K562 (cell line): ENCODE data around the gene KRABD2.

ENCODE experiments used
- ATAC-seq: fragments of 200-7000 bp; cut with Tn5 transposase; 3 replicates; pipeline ENCODE4 v1.9.1; 2020; ENCODE audit warnings: moderate library complexity
- BruUV-seq: library from RNA; stranded (reverse); fragments of 400-500 nt; replicated peaks from 2 replicates; lab custom pipeline; 2021; lab: Mats Ljungman, UMichigan
- CTCF ChIA-PET: fragments of 300-600 bp; formaldehyde crosslinking; extraction: SDS; loops from one replicate; lab custom pipeline; 2021; ENCODE audit warnings: low intra/inter-chr PET ratio; lab: Yijun Ruan, JAX
- POLR2A ChIA-PET: fragments of 300-600, 350-650 bp; sonication (Branson Sonifier 250); formaldehyde crosslinking; extraction: SDS; loops from one replicate; lab custom pipeline; 2021; ENCODE audit warnings: antibody characterized with exemption, inconsistent platforms; lab: Yijun Ruan, JAX
- DNase-seq, 4 experiments: peaks; one replicate each; pipeline versions ENCODE4 v3.0.0 to v3.0.0-alpha.2; 2011 to 2018; ENCODE audit warnings: low spot score in 3 of 4, mixed read lengths in 3 of 4; ENCODE audit errors: extremely low read depth in 1 of 4
- FAIRE-seq: peaks from 2 replicates; lab custom pipeline; 2011; peaks lifted over from hg19 to GRCh38; lab: Jason Lieb, UNC
- H2AFZ ChIP-seq: 2 replicates; pipeline ENCODE4 v1.6.0; 2011; ENCODE audit warnings: low read depth, low read length, control low read depth, inconsistent platforms
- H3K27ac ChIP-seq: fragments of 200-600 bp; 3 replicates; pipeline ENCODE4 v1.8.0; 2011; ENCODE audit warnings: low read depth, mild to moderate bottlenecking, control low read depth, inconsistent platforms, low read length, moderate library complexity, mixed read lengths; ENCODE audit errors: extremely low read depth
- H3K27me3 ChIP-seq, 2 experiments: fragments of 300-600 bp in 1 of 2; 2 replicates in 1 of 2; 3 replicates in 1 of 2; pipeline versions ENCODE4 v1.6.0 to v1.8.0; 2011; ENCODE audit warnings: inconsistent platforms in 2 of 2, low read length in 2 of 2, mild to moderate bottlenecking in 1 of 2, mixed read lengths in 1 of 2, moderate library complexity in 1 of 2; ENCODE audit not compliant: control insufficient read depth in 2 of 2, insufficient read depth in 2 of 2
- H3K36me3 ChIP-seq: fragments of 300-600 bp; 3 replicates; pipeline ENCODE4 v1.8.0; 2011; ENCODE audit warnings: mild to moderate bottlenecking, low read length, inconsistent platforms; ENCODE audit not compliant: control insufficient read depth, insufficient read depth
- H3K4me1 ChIP-seq, 2 experiments: fragments of 200-600 bp in 1 of 2; replicated peaks in 1 of 2; 2 replicates in 1 of 2; 3 replicates in 1 of 2; pipeline versions ENCODE4 v1.5.1 to v1.8.0; 2011; ENCODE audit warnings: inconsistent platforms in 2 of 2, low read length in 2 of 2, mild to moderate bottlenecking in 1 of 2, mixed read lengths in 1 of 2, moderate library complexity in 1 of 2; ENCODE audit not compliant: control insufficient read depth in 2 of 2, insufficient read depth in 2 of 2
- H3K4me2 ChIP-seq: 2 replicates; pipeline ENCODE4 v1.6.1; 2011; ENCODE audit warnings: low read length, control low read depth, inconsistent platforms, mixed read lengths; ENCODE audit not compliant: insufficient read depth
- H3K4me3 ChIP-seq: fragments of 200-600 bp; sonication (generic), shearing (Covaris generic); 2 replicates; pipeline ENCODE4 v1.5.1; 2016; ENCODE audit warnings: control low read depth, inconsistent platforms
- H3K79me2 ChIP-seq: fragments of 200-600 bp; 3 replicates; pipeline ENCODE4 v1.8.0; 2011; ENCODE audit warnings: low read length, inconsistent platforms; ENCODE audit not compliant: control insufficient read depth, insufficient read depth
- H3K9ac ChIP-seq, 2 experiments: 2 replicates each; pipeline versions ENCODE4 v1.6.0 to v1.6.1; 2011; ENCODE audit warnings: low read depth in 2 of 2, low read length in 2 of 2, control low read depth in 1 of 2, inconsistent platforms in 1 of 2, mild to moderate bottlenecking in 1 of 2, mixed read lengths in 1 of 2; ENCODE audit not compliant: insufficient read depth in 1 of 2
- H3K9me1 ChIP-seq: one replicate; pipeline ENCODE4 v1.6.0; 2011; ENCODE audit warnings: inconsistent platforms, mild to moderate bottlenecking, low read length, moderate library complexity; ENCODE audit not compliant: control insufficient read depth, insufficient read depth
- H3K9me3 ChIP-seq: replicated peaks from 2 replicates; pipeline ENCODE4 v1.5.1; 2011; ENCODE audit warnings: low read depth, low read length, inconsistent platforms; ENCODE audit not compliant: control insufficient read depth, insufficient read depth
- H4K20me1 ChIP-seq: replicated peaks from 2 replicates; pipeline ENCODE4 v1.6.1; 2011; ENCODE audit warnings: low read length, inconsistent platforms, mixed read lengths; ENCODE audit not compliant: control insufficient read depth, insufficient read depth
- BDP1 ChIP-seq: IDR thresholded peaks from 3 replicates; pipeline ENCODE4 v1.6.1; 2011; ENCODE audit not compliant: insufficient read length, insufficient read depth
- DIDO1 ChIP-seq: fragments of 450-650 bp; IDR thresholded peaks from 2 replicates; pipeline ENCODE4 v1.6.1; 2016; ENCODE audit warnings: low read depth, missing biosample characterization, missing genetic modification characterization
- HDAC8 ChIP-seq: fragments of 450-650 bp; IDR thresholded peaks from 2 replicates; pipeline ENCODE4 v1.6.1; 2016; ENCODE audit warnings: mild to moderate bottlenecking, missing genetic modification characterization, moderate library complexity, missing compliant biosample characterization
- L3MBTL2 ChIP-seq: fragments of 450-650 bp; IDR thresholded peaks from 2 replicates; pipeline ENCODE4 v1.6.1; 2016; ENCODE audit warnings: mild to moderate bottlenecking, moderate library complexity
- NONO ChIP-seq, 2 experiments: fragments of 200-400 bp in 1 of 2; fragments of 450-650 bp in 1 of 2; formaldehyde crosslinking in 1 of 2; IDR thresholded peaks; 2 replicates each; pipeline ENCODE4 v1.6.1; 2017; ENCODE audit warnings: low read depth in 2 of 2, mild to moderate bottlenecking in 2 of 2, moderate library complexity in 2 of 2, low read length in 1 of 2
- POLR2B ChIP-seq: fragments of 450-650 bp; IDR thresholded peaks from 2 replicates; pipeline ENCODE4 v1.6.1; 2018; ENCODE audit warnings: low read depth; ENCODE audit not compliant: partially characterized antibody
- RBM25 ChIP-seq: fragments of 200-400 bp; formaldehyde crosslinking; IDR thresholded peaks from 2 replicates; pipeline ENCODE4 v1.6.1; 2018; ENCODE audit warnings: low read length, low read depth, moderate library complexity; ENCODE audit not compliant: severe bottlenecking
- ZBTB11 ChIP-seq, 3 experiments: fragments of 200-800 bp in 1 of 3; fragments of 250-450 bp in 1 of 3; fragments of 450-650 bp in 1 of 3; sonication (Bioruptor Pico) in 1 of 3; sonication (Bioruptor generic) in 1 of 3; formaldehyde crosslinking in 1 of 3; IDR thresholded peaks; 2 replicates each; pipeline versions ENCODE4 v1.6.1 to v1.8.0; 2016 to 2022; ENCODE audit warnings: mild to moderate bottlenecking in 2 of 3, missing genetic modification characterization in 2 of 3, missing compliant biosample characterization in 1 of 3, moderate library complexity in 1 of 3
- ZKSCAN1 ChIP-seq: fragments of 150-350 bp; IDR thresholded peaks from 2 replicates; pipeline ENCODE4 v1.6.1; 2016; ENCODE audit warnings: low read depth, low read length
- ZNF146 ChIP-seq: IDR thresholded peaks from one replicate; pipeline ENCODE4 v1.6.1; 2018; ENCODE audit warnings: missing compliant biosample characterization; ENCODE audit not compliant: unreplicated experiment
- WGBS: fragments of 100-300 bp; shearing (Covaris generic); methylation state at CpG from one replicate; pipeline ENCODE4 v1.1.6; 2016; ENCODE audit warnings: low coverage, mixed read lengths; ENCODE audit not compliant: insufficient coverage; ENCODE audit errors: missing lambda C conversion rate; 5-methylcytosine and 5-hydroxymethylcytosine counted together
- in situ Hi-C: fragments of 300-500 bp; cut with MboI; formaldehyde crosslinking; loops from 4 replicates; pipeline ENCODE4 v1.15.0; 2018; ENCODE audit warnings: inconsistent platforms, mixed read lengths
- intact Hi-C: fragments of 100-400 bp; cut with micrococcal nuclease; formaldehyde crosslinking; loops from 2 replicates; pipeline ENCODE4 v1.14.2; 2022

KRABD2 gene

DNA sequence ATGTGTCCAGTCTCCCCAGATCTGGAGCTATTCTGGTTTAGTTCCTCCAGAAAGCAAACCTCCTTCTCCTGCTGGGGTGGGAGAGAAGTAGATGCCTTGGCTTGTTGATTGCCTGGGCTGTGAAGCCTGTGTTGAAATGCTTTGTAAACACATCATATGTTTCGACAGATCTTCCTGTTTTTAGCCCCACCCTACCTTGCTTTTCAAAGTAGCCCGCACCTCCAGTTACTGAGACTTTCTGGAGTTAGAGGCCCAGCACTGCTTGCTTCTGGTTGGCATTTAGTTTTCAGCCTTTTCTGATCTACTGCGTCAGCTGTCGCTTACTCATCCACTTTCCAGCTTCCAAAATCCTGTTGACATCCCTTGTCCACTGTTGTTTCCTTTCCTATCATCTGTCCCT lies 41.3 kb upstream of the KRABD2 start (continued):
- no peak for TF ChIP-seq BDP1
- 0 out of 2 replicates have a peak, but pooled peaks have one; percentile 43 for TF ChIP-seq L3MBTL2

- Histone ChIP-seq H2AFZ (no peak overlapping the region), H3K27ac (no peak overlapping the region), H3K4me1 (peaks cover 3 to 19% of the 10 kb centered on the region in 2 experiments; a peak in 3 of 5 replicates), H3K79me2 (no peaks in the 10 kb centered on the region), H3K4me3 (no peak overlapping the region), H3K9me3 (no peaks in the 10 kb centered on the region), H3K27me3 (no peaks in the 10 kb centered on the region), H4K20me1 (no peaks in the 10 kb centered on the region), H3K36me3 (no peaks in the 10 kb centered on the region), H3K9ac (no peak overlapping the region), H3K9me1 (no peaks in the 10 kb centered on the region), H3K4me2 (no peak overlapping the region)
- intact Hi-C loops (loop anchor here (10.0 kb wide), 1 partner anchor 331 kb away; the partner anchor contains the start of gene CCDC42), in situ Hi-C loops (no loop called here)
- no peak for DNase-seq
- POLR2A ChIA-PET, result no interaction called here
- BruUV-seq, result no TSS peak
- CTCF ChIA-PET, result no interaction called here
- TF ChIP-seq ZNF146 (peak; percentile 64), POLR2B (no peak), RBM25 (peak; percentile 45)
- no peak for ATAC-seq
- no peak for FAIRE-seq
These were observed 37.4 kb upstream of the KRABD2 start for GRCh38 chr17:8413938-8414337.

DNA sequence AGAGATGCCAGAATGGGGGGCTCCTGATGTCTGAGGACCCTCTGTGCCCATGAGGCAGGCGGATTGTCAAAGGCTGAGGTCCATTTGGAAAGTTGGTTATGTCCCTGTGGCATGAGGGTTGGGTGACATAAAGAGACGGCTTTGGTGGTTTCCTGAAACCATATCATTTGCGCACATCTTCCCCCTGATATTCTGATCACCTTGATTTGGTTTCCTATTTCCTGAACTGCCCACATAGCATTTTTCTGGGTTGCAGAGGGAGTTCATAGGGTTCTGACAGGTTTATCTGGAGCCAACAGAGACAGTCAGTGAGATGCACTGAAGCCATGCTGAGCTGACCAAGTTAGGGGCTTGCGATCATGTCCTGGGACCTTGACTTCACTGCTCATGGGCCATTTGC lies 36.8 kb upstream of the KRABD2 start:
- Histone ChIP-seq H3K9me1 (no peaks in the 10 kb centered on the region), H3K79me2 (no peaks in the 10 kb centered on the region), H4K20me1 (no peaks in the 10 kb centered on the region), H3K4me3 (no peak overlapping the region), H3K27me3 (no peaks in the 10 kb centered on the region), H3K4me1 (peaks cover 6 to 19% of the 10 kb centered on the region in 2 experiments; a peak in 4 of 5 replicates), H3K9me3 (no peaks in the 10 kb centered on the region), H2AFZ (no peak overlapping the region), H3K9ac (no peak overlapping the region), H3K4me2 (no peak overlapping the region), H3K36me3 (no peaks in the 10 kb centered on the region), H3K27ac (no peak overlapping the region)
- DNase-seq, result no peak
- intact Hi-C loops, result loop anchor here (10.0 kb wide), 1 partner anchor 331 kb away; the partner anchor contains the start of gene CCDC42
- WGBS, result 60% methylated on average over 4 of the region's 4 CpGs
- ChIA-PET POLR2A (interaction anchor here (1.3 kb wide), 1 partner anchor 36 kb away, joined by 3 read pairs; no protein-coding TSS in a partner anchor), CTCF (no interaction called here)
- no peak for FAIRE-seq
- in situ Hi-C loops, result no loop called here
- ATAC-seq, result no peak
- no TSS peak for BruUV-seq
- TF ChIP-seq NONO (IDR thresholded peaks at IDR 0.05; ENCODE audit: low read depth in 2 of 2, low read length in 1 of 2) (no peak), DIDO1 (tag) (no peak), ZKSCAN1 (no peak), HDAC8 (tag) (no peak), ZBTB11 (CRISPR knock-in tag; IDR thresholded peaks at IDR 0.05) (no peak)
